ENCODE results near the gene TMIGD3.

TMIGD3 gene

DNA sequence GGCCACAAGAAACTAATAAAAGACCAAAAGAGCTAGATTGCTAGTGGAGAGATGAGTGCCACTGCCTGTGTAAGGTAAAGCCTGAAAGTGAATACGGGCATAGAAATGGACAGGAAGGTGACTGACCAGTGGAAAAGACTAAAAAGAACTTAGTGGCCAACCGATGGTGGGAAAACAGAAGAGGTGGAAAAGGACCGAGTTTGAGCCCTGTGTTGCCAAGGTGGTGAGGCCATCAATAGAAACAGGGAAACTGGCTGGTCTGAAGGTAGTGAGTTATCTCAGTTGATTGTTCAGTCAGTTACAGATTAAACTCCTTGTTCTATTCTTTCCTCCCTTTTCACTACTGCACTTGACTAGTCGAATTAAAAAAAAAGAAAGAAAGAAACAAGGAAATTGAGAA is 56.9 kb downstream of the TMIGD3 start:
- DNase-seq: no peak

DNA sequence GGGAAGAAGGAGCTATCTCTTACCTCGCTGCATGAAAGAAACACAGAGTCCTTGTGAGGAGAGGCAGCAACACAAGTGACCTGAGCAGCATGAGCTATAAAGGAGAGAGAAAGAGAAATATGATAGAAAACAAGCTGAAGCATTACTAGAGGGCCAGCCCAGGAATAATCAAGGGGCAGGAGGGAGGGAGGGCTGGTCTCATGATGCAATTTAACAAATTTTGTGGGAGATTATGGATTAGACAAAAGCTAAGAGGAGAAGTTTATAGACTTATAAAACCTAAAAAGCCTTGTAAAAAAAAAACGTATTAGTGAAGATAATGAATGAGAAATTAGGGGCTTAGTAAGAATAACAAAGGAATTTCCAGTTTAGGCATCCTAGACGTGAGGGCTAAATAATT is 59.4 kb downstream of the TMIGD3 start:
- no peak for DNase-seq

DNA sequence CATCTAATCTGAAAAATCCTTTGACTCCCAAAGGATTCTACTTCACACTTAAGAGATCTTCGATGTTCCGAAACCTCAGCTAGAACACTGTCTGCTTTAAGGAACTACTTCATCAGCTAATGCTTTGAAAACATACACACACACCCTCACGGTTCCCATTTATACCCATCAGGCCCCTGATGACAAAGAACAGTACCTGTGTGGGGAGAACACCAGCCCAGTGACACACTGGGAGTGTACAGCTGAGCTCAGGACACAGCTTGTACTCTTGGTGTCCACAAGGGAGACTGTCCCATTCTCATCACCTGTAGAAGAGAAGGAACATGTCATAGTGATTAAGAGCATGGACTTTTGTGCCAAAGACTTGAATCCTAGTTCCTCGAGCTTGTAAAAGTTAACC is 61.0 kb downstream of the TMIGD3 start:
- DNase-seq: no peak

DNA sequence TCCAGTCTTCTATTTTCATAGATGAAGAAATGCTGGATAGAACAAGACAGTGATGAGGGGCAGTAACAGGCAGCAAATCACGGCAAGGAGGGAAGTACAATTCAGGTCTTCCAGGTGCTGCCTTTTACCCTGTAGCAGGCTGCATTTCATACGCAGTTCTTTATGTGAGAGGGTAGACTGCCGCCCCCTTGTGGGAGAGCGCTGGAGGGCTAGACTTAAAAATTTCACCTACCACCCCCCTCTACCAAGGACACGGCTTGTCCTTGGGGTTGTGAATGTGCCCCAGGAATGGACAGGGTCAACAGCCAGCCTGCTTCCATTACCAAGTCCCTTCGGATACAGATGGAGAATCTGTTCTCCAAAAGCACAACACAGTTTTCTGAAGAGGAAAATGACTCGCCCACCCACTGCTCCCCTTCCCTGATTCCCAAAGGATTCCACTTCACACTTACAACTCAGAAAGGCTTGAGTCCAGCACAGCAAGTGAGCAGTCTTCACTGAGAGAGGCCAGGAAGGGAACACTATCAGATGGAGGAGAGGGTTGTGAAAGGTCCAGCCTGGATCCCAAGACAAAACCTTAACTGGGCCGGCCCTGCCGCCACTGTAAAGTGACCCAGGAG is 61.8 kb downstream of the TMIGD3 start:
- no peak for DNase-seq

DNA sequence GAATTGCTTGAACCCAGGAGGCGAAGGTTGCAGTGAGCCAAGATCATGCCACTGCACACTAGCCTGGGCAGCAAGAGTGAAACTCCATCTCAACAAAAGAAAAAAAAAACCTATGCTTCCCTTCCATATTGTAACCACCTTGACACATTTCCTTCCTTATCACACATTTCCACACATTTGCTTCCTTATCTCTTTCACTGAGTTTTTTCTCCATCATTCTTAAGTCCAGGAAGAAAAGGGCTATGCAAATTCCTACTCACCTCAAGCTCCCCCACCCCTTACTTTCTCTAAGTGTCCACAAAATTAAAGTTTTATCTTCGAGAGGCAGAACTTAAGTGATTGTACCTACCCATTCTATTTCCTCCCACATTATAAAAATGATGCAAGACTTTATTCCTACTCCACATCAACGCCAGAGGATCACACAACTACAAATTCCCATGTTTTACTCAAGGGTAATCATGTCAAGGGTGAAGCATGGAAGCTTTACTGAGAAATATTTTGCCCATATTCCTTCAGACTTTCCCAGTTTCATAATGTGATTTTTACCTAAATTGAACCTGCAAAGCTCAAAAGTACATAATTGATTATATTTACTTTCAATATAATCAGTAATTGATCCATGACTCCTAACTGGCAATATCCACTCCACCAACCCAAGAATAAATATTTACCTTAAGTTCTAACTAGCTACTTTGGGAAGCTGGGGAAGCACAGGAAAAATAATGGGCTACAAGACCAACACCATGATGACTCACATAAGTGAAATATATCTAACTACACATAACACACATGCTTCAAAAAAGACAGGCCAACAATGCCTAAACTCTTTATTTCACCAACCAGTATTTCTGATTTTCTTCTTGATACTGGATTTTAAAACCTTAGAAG is 63.7 kb downstream of the TMIGD3 start:
- no peak for DNase-seq

DNA sequence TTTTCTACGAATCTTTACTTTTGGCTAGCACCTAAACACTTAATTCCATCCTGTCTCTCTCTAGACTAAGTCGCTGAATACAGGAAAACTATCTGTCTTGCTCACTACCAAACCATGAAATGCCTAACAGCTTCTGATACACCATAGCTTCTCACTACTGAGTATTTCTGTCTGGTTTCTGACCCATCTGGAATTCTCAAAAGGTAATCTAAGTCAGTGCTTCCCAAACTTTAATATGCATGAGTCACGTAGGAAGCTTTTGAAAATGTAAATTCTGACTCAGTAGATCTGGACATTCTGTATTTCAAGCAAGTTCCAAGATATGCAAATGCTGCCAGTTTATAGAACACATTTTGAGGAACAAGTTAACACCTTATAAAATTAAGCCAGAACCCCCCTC is 66.7 kb downstream of the TMIGD3 start:
- no peak for DNase-seq
